Left cardiac atrium (tissue), 4 donors: ENCODE data around the gene PTTG1IP. TPM values are rescaled to one million over a fixed set of nuclear protein-coding genes. Genes with fewer than 3 reads are reported as not detected.

ENCODE experiments used
- ATAC-seq, 2 donors: fragments of 200-7000 bp; cut with Tn5 transposase; one replicate each; pipeline ENCODE4 v1.9.1; 2020; ENCODE audit warnings: mild to moderate bottlenecking in 2 of 2, moderate library complexity in 2 of 2
- DNase-seq: peaks from one replicate; pipeline ENCODE4 v3.0.0-alpha.2; 2020
- intact Hi-C, 2 donors: fragments of 100-400 bp; cut with DNase I; formaldehyde crosslinking; loops; one replicate each; pipeline versions ENCODE4 v1.14.1 to v1.15.1; 2022 to 2023
- total RNA-seq, 2 donors: library from RNA; stranded (reverse); fragmentation: NEBNext Ultra II Directional; extraction: Animal tissue kit (Norgen Biotek cat#: 25700); gene quantifications; one replicate each; pipeline ENCODE4 v1.2.1, GENCODE V29; 2021
- donor health status: DM: no; HTN: yes; CAD: no.
- donor health status: DM: no; HTN: yes; CAD: no; lungs with severe emphysema.
- donor health status: DM: yes; HTN: yes; CAD: no.
- donor health status: Dilated cardiomyopathy.

The PTTG1IP gene
- total RNA-seq, 2 donors from 2014 or later = 181 to 195 TPM

DNA sequence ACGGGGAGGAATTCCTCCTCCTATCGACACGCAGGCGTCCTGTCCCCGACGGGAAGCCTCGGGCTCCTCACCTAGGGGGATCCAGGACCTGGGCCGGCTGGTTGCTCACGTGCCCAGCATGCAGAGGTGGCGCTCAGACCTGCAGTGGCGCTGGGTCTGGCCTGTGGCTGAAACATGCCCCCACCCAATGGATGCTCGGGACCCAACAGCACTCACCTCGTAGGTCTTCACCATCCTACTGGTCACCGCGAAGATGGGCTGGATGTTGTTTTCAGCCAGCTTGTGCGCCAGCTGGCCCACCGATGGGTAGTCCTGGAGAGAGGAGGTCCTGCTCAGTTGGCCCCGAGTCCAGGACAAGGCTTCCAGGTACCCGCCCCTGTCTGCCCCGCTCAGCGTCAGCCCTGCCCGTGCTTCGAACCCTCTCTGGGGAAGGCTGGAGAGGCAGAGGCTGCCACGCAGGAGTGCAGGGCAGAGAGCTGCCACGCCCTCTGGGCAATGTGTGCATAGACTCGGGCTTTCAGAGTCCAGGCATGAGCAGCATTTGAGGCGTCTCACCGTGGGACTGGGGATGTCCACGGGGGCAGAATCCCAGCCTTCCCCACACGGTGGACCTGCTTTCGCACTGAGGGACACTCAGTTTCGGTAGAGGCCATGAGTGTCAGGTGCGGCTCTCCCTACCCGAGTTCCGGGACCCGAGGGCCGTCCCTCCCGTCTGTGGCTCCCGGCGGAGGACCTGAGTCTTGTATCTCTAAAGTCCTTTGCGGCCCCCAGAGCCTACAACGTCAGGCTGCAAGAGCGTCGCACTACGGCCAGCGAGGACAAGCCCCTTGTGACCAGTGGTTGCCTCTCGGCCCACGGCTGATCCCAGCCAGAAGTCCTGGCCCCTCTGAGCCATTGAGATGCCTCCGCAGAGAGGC is 25.6 kb upstream of the PTTG1IP start:
- no peak for ATAC-seq
- intact Hi-C loops = no loop called here
- peak; percentile 16 for DNase-seq

DNA sequence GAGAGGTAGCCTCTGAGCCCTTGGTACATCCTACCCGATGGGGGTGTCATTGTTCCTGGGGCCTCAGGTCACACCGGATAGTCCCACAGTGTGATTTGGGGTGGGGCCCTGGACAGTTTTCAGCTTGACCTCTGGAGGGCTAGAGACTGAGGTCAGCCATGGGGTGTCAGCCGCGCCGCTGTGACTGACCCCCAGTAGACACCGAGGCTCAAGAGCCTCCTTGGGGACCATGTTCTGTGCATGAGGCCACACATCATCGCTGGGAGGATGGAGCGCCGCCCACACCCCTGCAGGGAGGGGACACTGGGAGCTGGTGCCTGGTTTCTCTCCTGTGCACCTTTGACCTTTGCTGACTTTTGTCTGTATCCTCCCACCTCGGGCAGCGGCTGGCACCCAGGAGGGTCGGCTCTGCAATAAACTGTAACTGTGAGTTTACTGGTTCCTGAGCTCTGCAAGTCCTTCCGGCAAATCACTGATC is 24.6 kb upstream of the PTTG1IP start:
- intact Hi-C loops = no loop called here
- ATAC-seq (no peak), DNase-seq (no peak)

DNA sequence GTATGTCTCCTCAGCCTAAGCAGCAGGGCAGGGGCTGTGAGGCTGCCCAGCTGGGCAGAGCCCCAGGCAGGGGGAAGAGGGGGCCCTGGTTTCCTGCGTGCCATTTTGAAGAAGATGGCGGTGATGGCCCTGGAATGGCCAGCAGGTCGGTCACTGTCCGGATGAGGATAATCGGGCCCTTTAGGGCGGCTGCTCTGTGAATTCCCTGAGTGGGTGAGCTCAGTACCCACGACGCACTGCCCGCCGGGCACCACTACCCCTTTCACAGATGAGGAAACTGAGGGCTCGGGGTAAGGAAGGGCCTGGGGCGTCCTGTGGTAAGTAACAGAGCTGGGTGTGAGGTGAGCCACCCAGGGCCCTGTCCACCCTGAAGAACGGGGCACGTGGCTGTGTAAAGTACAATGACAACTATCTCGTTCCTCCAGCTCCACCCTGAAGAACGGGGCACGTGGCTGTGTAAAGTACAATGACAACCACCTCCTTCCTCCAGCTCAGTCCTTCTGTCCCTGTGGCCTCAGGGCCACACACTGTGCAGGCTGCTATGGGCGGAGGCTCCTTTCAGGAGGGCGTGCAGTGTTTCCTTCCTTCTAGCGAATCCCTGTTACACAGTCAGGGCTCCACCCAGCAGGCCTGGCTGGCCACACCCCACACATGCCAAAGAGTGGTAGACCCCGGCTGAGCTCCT is 24.0 kb upstream of the PTTG1IP start:
- ATAC-seq (peak in 1 of 2 donors; percentile 18), DNase-seq (no peak)
- intact Hi-C loops = no loop called here

DNA sequence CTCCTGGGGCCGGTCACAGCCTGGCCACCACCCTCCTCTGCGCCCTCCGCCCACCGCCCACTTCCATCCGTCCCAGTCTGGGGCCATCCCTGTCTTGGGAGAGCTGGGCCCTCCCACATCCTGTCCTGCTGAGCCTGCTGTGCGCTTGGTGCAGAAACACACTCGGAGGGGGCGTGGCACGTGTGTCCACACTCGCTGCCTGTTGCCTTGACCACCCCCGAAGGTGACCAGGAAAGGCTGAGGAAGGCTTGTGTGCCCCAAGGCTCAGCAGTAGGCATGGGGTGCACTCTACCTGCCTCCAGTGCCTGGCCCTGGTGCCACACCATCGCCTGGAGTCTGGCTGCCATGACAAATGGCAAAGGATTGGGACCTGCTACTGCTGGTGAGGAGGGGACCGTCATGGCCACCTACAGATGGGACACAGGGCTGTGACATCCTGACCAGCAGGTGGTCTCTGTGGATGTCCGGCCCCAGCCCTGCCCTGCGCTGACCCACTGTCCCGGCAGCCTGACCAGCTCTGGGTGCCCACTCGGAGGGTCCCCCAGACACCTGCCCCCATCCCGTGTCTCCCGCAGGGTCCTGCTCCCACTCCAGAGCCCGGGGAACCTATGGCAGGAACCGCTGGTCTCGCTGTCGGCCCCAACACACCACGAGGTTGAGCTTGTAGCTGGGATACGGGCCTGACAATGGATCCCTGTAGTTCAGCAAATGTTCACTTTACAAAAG is 23.2 kb upstream of the PTTG1IP start:
- DNase-seq (no peak), ATAC-seq (no peak)
- intact Hi-C loops = no loop called here

DNA sequence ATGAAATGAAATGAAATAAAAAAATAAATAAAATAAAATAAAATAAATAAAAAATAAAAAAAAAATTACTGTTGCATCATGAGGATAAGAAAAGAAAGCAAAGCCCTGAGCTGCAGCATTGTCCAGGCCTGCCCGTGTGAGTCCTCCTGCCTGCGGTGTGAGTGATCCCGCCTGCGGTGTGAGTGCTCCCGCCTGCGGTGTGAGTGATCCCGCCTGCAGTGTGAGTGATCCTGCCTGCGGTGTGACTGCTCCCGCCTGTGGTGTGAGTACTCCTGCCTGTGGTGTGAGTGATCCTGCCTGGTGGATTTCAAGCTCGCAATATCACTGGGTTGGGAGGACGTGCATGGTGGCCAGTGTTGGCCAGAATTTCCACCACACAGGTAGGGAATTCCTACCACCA is 22.4 kb upstream of the PTTG1IP start:
- intact Hi-C loops = no loop called here
- ATAC-seq = no peak
- no peak for DNase-seq

DNA sequence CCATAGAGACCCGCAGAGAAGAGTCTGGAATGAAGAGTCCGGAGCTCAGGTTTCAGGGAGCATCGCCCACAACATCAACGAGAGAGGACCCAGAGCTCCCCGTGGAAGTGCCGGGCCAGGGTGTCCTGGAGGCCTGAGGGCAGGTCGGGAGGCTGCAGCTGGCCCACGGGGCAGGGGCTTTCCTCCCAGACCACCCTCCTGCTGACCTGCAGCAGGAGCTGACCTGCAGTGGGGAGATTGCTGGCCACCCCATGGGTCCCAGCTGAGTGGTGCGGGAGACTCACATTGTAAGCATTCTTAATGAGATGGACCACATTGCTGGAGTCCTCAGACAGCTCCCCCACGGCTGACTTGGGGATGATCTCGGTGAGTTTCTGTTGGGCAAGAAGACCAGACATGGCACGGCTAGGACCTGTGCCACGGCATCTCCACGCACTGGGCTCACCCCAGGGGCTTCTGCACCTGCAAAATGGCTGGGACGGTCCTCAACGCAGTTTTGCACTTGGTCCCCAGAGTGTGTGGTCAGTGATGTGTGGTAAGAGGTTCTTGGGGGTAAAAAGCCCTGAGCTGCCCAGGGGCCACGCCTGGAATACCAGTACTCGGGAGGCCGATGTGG is 21.3 kb upstream of the PTTG1IP start:
- no peak for ATAC-seq
- intact Hi-C loops = loop anchor here in 1 of 2 donors (5.0 kb wide), 2 partner anchors 43 to 243 kb away; no protein-coding TSS in a partner anchor

DNA sequence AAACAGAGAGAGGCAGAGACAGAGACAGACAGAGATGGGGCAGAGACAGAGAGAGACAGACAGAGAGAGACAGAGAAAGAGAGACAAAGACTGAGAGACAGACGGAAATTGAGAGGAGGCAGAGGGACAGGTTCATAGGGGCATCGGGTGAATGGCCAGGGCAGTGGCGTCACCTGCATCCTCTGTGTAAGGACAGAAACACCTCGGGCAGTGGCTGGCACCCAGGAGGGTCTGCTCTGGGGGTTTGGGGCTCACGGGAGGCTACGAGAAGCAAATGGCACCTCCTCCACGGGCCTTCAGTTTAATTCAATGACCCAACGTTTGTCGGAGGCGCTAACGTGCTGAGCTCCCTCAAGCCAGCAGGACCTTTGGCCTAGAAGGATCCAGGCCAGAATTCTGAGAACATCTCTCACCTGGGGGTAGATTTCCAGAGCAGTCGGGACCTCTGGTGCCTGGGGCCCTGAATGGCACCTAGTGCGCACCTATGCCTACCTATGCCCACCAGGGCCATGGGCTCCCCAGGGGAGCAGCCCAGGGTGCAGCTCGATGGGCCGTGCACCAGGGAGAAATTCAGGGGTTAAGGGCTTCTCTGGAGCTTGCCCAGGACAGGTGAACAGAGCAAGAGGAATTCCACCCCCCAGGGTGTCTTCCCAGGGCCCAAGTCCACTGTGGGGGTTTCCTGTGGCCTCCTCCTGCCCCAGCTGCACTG is 20.6 kb upstream of the PTTG1IP start:
- DNase-seq = no peak
- intact Hi-C loops = loop anchor here in 1 of 2 donors (5.0 kb wide), 2 partner anchors 43 to 243 kb away; no protein-coding TSS in a partner anchor
- ATAC-seq = no peak

More for the DNA sequence above, 21.3 kb upstream of the PTTG1IP start:
- DNase-seq = no peak

DNA sequence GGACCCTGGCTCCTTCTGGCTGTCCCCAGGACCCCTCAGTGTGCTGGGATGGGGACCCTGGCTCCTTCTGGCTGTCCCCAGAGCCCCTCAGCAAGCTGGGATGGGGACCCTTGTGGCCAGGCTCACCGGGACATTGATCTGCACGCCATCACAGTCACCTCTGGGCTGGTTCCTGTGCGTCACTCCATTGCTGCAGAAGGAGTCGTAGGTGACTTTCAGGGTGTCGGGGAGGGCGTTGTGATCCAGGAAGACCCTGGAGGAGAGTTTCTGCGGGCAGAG is 19.7 kb upstream of the PTTG1IP start:
- ATAC-seq (no peak), DNase-seq (no peak)
- intact Hi-C loops = loop anchor here in 1 of 2 donors (5.0 kb wide), 2 partner anchors 44 to 244 kb away; no protein-coding TSS in a partner anchor

DNA sequence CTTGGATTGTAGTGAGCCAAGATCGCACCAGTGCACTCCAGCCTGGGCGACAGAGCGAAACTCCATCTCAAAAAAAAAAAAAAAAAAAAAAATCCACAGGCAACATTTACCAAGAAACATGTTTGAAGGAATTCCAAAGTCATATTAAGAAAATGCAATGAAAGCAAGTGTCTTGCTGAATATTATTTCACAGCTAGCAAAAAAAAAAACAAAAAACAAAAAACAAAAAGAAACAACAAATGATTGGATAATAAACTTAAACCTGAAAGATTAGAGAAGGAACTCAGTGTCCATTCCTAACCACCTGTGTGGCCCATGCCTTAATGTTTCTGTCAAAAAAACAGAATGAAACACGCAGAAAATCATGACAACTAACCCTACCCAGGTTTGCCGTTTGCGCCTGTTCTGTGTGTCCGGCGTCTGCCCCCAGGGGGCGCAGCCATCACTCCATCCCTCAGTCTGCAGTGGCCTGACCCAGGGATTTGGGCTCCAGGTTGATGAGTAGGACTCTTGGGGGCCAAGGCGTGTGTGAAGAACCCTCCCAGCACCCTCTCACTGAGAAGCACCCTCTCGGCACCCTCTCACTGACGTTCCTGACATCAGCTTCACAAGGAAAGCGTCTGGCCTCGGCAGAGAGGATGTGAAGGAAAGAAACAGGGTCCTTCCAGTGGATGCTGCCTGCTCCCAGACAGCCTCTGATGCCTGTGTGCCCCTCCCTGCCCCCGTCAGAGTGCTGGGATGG is 19.2 kb upstream of the PTTG1IP start:
- DNase-seq (peak; percentile 77), ATAC-seq (peak; percentile 67 to 70)
- intact Hi-C loops = loop anchor here in 1 of 2 donors (5.0 kb wide), 2 partner anchors 45 to 245 kb away; no protein-coding TSS in a partner anchor

DNA sequence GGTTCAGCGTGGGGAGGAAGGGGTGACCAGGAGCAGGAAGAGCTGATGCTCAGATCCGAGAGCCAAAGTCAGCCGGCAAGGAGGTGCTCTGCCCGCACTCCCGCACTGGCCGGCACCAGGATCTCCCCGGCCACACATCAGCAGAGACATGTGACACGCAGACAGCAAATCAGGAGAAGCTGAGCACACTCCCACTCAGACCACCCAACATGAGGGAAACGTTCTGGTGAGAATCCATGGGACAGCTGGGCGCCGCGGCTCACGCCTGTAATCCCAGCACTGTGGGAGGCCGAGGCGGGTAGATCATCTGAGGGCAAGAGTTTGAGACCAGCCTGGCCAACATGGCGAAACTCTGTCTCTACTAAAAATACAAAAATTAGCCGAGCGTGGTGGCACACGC is 18.6 kb upstream of the PTTG1IP start:
- no peak for ATAC-seq
- intact Hi-C loops = loop anchor here in 1 of 2 donors (5.0 kb wide), 2 partner anchors 45 to 245 kb away; no protein-coding TSS in a partner anchor

DNA sequence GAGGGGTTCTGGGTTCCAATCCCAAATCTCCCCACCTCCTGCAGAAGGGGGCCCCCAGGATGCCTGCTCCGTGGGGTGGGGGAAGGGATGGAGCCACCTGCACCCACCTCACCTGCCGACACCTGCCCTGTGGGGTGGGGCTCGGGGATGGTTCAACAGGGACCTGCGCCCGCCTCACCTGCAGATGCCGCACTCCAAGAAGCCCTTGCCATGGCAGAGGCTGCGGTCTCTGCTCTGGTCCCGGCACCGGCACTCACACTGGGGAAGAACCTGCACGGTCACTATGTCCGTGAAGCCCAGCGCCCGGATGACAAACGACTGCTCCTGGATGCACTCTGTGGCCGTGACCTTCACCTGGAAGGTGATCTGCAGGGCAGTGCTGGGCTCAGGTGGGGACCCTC is 18.1 kb upstream of the PTTG1IP start:
- DNase-seq (no peak), ATAC-seq (no peak)
- intact Hi-C loops = loop anchor here in 1 of 2 donors (5.0 kb wide), 2 partner anchors 46 to 246 kb away; no protein-coding TSS in a partner anchor

More for the DNA sequence above, 18.6 kb upstream of the PTTG1IP start:
- no peak for DNase-seq

DNA sequence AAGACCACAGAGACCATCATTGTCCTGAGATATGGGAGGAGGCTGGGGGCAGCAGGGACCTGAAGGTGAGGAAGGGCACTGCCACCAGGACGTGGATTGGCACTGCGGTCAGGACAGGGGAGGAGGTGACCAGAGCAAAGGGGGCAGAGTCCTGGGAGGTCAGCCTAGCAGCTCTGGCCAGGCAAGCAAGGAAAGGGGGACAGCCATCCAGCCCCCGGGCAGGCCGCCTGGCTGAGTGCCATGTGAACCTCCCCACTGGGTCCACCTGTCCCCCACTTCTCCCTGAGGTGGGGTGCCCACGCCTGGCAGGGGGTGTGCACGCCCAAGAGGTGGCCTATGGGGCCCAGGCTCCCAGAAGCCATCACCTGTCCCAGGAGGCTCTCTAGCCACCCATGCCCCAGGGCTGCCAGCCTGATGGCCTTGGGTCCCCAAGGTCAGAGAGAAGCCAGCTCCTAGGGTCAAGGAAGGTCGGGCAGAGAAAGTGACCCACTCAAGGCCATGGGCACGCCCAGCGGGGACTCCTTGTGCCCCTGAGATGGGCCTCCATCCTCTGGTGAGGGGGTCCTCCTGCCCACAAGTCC is 17.6 kb upstream of the PTTG1IP start:
- intact Hi-C loops = loop anchor here in 1 of 2 donors (5.0 kb wide), 2 partner anchors 46 to 246 kb away; no protein-coding TSS in a partner anchor
- no peak for DNase-seq
- no peak for ATAC-seq

DNA sequence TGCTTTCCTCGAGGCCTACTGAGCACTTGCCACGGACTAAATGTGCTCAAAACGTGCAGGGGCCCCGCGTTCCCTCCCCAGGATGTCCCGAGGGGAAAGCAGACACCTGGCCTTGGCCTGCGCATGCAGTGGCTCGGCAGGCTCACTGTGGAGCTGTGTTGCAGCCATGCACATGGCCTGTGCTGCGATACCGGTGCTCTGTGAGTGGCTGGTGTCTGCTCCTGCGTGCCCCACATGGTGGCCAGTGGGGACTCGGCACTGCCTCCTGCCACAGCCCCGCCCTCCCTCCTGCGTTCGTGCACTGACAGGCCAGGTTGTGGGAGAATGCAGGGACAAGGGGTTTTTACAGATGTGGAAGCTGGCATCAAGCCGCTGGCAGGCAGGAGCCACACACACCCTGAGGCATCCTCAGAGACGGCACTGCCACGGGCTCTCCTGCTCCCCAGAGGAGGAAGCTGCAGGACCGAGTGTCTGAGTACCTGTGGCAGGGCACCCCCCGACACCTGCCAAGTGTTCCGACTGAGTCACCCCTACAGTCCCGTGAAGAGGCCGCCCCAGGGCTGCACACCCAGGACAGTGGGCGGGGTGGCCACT is 16.9 kb upstream of the PTTG1IP start:
- ATAC-seq (no peak), DNase-seq (no peak)
- intact Hi-C loops = loop anchor here in 1 of 2 donors (5.0 kb wide), 2 partner anchors 47 to 247 kb away; no protein-coding TSS in a partner anchor

DNA sequence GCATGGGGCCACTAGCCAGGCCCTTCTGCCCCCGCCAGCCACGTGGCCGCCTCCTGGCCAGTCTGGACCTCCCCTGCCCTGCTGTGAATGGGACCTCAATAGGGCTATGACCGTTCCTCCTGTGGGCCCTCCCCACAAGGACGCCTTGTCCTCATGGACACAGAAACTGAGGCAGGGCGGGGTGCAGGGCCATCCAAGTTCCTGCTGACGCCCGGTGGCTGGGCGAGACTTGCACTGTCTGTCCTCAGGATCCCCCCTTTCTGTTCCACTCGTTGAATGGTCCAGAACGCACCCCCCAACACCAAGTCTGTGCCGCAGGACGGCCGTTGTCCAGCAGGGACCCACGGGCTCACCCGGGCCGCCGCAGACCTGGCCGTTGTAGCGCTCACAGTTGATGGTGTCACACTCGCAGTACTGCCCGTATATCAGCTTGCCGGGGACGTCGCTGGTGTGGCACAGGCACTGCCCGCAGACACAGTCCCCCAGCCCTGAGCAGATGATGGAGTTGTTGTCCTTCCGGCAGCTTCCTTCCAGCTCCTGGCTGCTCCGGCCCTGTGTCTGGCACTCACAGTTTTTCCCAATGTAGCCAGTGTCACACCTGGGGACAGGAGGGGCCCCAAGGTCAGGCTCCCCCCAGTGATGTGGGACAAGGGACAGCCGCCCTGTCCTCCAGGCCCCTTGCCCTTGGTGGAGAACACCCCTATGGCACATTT is 16.3 kb upstream of the PTTG1IP start:
- no peak for ATAC-seq
- intact Hi-C loops = loop anchor here in 1 of 2 donors (5.0 kb wide), 2 partner anchors 48 to 248 kb away; no protein-coding TSS in a partner anchor
- no peak for DNase-seq

DNA sequence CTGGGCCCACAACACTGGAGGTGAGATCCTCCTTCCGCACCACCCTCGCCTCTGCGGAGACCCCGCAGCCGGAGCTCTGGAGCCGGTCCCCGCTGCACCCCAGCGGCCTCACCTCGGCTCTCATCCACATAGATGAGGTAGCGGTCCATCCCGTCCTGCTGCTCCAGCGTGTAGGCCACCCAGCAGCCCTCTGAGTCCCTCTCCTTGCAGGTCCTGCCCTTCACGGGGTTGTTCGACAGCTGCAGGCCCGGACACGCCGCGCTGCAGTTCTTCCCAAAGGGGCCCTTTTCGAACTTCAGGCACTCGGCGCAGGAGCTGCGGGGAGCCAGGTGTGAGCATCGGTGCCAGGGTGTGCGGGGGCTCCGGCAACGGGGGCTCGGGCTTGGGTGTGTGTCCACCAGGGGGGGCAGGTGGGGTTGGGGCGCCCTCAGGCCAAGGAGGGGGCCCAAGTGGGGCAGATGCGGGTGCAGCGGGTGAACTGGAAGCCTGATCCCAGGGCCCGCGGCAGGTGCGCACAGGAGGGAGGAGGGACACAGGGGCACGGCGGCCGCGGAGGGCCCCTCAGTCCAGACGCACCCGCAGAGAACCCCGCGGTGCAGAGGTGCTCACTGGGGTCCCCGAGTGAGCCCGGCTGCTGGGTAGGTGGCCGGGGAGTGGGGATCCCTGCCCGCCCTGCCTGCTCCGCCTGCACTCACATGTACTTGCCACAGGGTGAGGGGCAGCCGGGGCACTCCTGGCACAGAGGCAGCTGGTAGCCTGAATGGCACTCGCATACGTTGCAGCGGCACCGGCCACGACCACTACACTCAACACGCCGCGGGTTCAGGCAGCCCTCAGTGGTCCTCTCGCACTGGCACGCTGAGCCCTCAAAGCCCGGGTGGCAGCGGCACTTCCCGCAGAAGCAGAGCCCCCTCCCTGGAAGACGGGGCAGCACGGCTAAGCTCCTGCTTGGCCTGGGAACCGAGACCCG is 15.4 kb upstream of the PTTG1IP start:
- DNase-seq = no peak
- intact Hi-C loops = no loop called here

More for the DNA sequence above, 15.4 kb upstream of the PTTG1IP start:
- no peak for ATAC-seq
